Measurements from ENCODE around the gene DYNLT1.
"Not testable (repeated sequence)": the region's sequence is repeated elsewhere in the genome, so short reads cannot be mapped to it uniquely, and the experiment has no call there.

Gene DYNLT1

GRCh38 chr6:158663625-158664165, 19.2 kb upstream of the DYNLT1 start:
- in situ Hi-C loops (cut with HindIII; ENCODE audit: low sequenced_read_pairs), result no loop called here

- in situ Hi-C loops (cut with HindIII; ENCODE audit: low sequenced_read_pairs), result no loop called here
Measured at GRCh38 chr6:158662954-158663624, 18.5 kb upstream of the DYNLT1 start.

- in situ Hi-C loops (cut with HindIII; ENCODE audit: low sequenced_read_pairs), result no loop called here
Measured at GRCh38 chr6:158662607-158662953, 18.0 kb upstream of the DYNLT1 start.

- in situ Hi-C loops (cut with HindIII; ENCODE audit: low sequenced_read_pairs), result no loop called here
Measured at GRCh38 chr6:158661156-158661685, 16.7 kb upstream of the DYNLT1 start.

GRCh38 chr6:158660333-158660754, 15.8 kb upstream of the DYNLT1 start:
- in situ Hi-C loops (cut with HindIII; ENCODE audit: low sequenced_read_pairs), result no loop called here

GRCh38 chr6:158656986-158657385, 12.4 kb upstream of the DYNLT1 start:
- in situ Hi-C loops (cut with HindIII; ENCODE audit: low sequenced_read_pairs), result not testable (repeated sequence)

GRCh38 chr6:158655569-158656450, 11.3 kb upstream of the DYNLT1 start:
- in situ Hi-C loops (cut with HindIII; ENCODE audit: low sequenced_read_pairs), result no loop called here

- in situ Hi-C loops (cut with HindIII; ENCODE audit: low sequenced_read_pairs), result no loop called here
Measured at GRCh38 chr6:158654960-158655489, 10.5 kb upstream of the DYNLT1 start.

GRCh38 chr6:158654498-158654897, 10.0 kb upstream of the DYNLT1 start:
- in situ Hi-C loops (cut with HindIII; ENCODE audit: low sequenced_read_pairs), result no loop called here

GRCh38 chr6:158653577-158654354, 9.2 kb upstream of the DYNLT1 start:
- in situ Hi-C loops (cut with HindIII; ENCODE audit: low sequenced_read_pairs), result no loop called here

GRCh38 chr6:158651981-158652737, 7.6 kb upstream of the DYNLT1 start:
- in situ Hi-C loops (cut with HindIII; ENCODE audit: low sequenced_read_pairs), result not testable (repeated sequence)

GRCh38 chr6:158649289-158650143, 5.0 kb upstream of the DYNLT1 start, which contains the start of gene SYTL3:
SYTL3 (plus strand) TSS chr6:158650054; CDS start chr6:158663269, 13,215 bp downstream.
- in situ Hi-C loops (cut with HindIII; ENCODE audit: low sequenced_read_pairs), result no loop called here

GRCh38 chr6:158648682-158649131, 4.2 kb upstream of the DYNLT1 start:
- in situ Hi-C loops (cut with HindIII; ENCODE audit: low sequenced_read_pairs), result no loop called here

- in situ Hi-C loops (cut with HindIII; ENCODE audit: low sequenced_read_pairs), result no loop called here
Measured at GRCh38 chr6:158647501-158647900, 3.0 kb upstream of the DYNLT1 start.

GRCh38 chr6:158646023-158646910, 1.7 kb upstream of the DYNLT1 start:
- in situ Hi-C loops (cut with HindIII; ENCODE audit: low sequenced_read_pairs), result no loop called here

- in situ Hi-C loops (cut with HindIII; ENCODE audit: low sequenced_read_pairs), result no loop called here
Measured at GRCh38 chr6:158645064-158646022, 800 bp upstream of the DYNLT1 start.

- in situ Hi-C loops (cut with HindIII; ENCODE audit: low sequenced_read_pairs), result no loop called here
Measured at GRCh38 chr6:158643836-158644230, 710 bp downstream of the DYNLT1 start.

Measured in DLD1 (cell line).